Activated CD4-positive, alpha-beta T cell treated with anti-CD3 and anti-CD28 coated beads, Interleukin-2, amount 50 U/mL, for 1 hour (primary cell): ENCODE measurements around the gene CPNE4.

Experiments used
- DNase-seq: peaks from one replicate; pipeline ENCODE4 v3.0.0-alpha.2; 2020

CPNE4 gene

GRCh38 chr3:131568460-131568859, 466.4 kb downstream of the CPNE4 start:
- DNase-seq = no peak

DNA sequence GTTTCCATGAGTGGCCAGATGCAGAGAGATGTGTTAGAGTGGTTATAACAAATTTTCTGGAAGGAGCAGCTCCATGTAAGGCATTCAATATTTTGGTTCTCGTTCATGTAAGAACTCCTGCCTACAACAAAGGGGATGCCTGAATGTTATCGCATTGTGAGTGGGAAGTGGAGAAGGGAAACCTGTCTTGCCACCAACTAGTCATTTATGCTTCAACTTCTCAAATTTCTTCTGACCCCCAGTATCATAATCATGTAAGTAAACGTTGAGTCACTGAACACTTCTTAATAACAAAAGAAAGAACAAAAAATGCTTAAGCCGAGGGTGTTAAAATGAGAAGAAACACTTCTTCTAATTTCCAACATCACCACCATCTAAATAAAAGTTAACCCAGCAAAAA, 470.0 kb downstream of the CPNE4 start:
- DNase-seq = no peak

DNA sequence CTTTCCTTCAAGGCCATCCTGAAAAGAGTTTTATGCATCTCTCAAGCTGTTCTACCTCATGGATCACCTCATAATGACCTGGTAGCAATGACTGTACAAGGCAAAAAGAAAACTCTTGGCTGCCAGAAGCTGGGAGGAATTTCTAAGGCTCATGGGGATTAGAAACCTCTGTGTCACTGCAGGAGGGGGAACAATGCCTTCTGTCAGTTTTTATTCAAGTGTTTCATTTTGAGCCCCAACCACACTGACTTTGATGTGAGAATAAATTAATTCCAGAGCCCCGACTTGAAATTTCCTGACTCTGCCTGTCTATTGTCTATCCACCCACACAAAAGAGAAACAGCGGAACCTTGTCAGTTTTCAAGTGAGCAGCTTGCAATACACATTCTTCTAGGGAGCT, 473.3 kb downstream of the CPNE4 start:
- DNase-seq = no peak

DNA sequence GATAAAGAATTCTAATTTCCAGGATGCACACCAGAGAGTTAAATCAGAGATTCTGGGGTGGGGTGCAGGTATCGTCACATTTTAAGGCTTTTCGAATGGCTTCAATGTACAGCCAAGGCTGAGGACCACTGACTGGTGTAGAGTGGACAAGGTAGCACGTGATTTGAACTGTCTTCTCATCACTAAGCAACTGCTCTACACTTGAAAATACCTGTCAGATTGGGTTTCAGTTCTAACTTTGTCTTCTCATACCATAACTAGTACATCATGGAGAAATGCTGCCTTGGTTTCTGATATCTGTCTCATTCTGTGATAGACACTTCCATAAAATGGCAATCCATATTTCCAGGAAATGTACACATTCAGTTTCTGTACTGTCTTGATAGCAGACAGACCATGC, 474.0 kb downstream of the CPNE4 start:
- no peak for DNase-seq

- DNase-seq = no peak
Observed at GRCh38 chr3:131555456-131555855, 479.4 kb downstream of the CPNE4 start.

GRCh38 chr3:131553495-131554247, 481.1 kb downstream of the CPNE4 start:
- DNase-seq = no peak

GRCh38 chr3:131551761-131552160, 483.1 kb downstream of the CPNE4 start:
- no peak for DNase-seq

GRCh38 chr3:131550562-131551465, 484.0 kb downstream of the CPNE4 start:
- DNase-seq = no peak

DNA sequence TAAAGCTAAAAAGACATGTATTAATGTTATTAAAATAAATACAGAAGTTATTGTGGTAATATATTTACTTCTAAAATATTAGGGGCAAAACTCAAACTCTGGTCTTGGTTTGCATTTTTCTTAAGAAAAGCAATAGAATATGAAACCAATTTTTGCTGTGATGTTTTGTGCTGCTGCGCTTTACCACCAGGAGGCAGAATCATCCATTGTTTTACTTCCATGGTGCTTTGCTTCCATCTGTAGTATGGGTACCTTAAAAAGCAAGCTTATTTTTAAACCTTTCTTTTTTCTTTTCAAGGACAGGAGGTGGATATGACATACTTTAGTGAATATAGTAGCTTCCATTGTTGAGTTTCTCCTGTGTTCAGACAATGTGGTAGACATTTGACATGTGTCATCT, 485.5 kb downstream of the CPNE4 start:
- no peak for DNase-seq

DNA sequence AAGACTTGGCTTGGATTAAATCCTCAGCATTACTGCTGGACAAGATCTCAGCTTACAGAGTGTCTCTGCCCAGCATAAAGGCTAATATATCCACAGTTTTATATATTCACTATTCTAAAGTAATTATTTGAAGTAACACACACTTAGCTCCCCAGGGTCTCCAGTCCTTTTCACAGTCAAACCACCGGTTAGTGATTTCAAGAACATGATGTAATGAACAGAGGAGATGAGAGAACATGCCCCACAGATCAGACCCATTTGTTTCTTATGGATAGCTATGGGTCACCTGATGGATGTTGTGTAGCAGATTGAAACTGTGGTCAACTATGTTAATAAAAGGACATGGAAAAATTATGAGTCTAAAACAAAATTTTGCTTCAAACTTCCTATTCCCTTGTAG, 487.2 kb downstream of the CPNE4 start:
- no peak for DNase-seq

GRCh38 chr3:131546441-131546840, 488.4 kb downstream of the CPNE4 start:
- no peak for DNase-seq

- DNase-seq = no peak
Observed at GRCh38 chr3:131544557-131544956, 490.3 kb downstream of the CPNE4 start.

DNA sequence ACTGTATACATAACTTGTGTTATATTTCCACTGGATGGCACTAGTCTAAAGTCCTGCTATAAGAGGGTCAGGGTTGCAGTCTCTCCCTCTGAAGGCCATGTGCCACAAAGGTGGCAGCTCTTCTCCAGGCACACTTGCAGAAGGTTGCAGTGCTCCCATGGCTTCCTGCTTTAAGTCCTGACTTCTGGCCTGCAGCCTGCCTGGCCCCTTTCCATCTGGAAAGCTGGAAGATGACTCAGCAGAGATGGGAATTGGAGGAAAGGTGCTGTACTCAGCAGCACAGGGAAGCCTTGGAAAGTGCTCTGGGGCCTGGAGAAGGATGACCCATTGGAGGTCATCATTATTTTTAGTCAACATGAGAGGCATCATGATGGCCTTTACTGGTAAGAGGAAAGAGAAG, 491.1 kb downstream of the CPNE4 start:
- DNase-seq = no peak

GRCh38 chr3:131541288-131541687, 493.5 kb downstream of the CPNE4 start:
- DNase-seq = no peak

GRCh38 chr3:131540821-131541220, 494.0 kb downstream of the CPNE4 start:
- DNase-seq = no peak

- DNase-seq = no peak
Observed at GRCh38 chr3:131540143-131540542, 494.7 kb downstream of the CPNE4 start.

- no peak for DNase-seq
Observed at GRCh38 chr3:131538968-131539367, 495.8 kb downstream of the CPNE4 start.

GRCh38 chr3:131537531-131537930, 497.3 kb downstream of the CPNE4 start:
- no peak for DNase-seq

DNA sequence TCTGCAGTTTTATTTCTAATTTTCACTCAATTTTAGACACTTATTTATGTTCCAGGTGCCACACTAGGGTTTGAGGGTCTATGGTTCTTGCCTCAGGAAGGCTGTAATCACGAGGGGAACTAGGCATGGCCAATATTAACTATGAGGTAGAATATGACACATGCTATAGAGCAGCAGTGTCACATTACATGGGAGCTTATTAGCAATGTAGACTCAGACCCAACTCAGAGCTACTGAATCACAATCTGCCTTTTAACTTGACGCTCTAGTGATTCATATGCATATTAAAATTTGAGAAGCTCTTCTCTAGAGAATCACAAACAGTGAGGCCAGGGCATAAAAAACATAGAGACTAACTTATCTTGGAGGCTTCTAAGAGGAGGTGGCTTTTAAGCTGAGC, 499.2 kb downstream of the CPNE4 start:
- DNase-seq = no peak

GRCh38 chr3:131535131-131535530, 499.7 kb downstream of the CPNE4 start:
- DNase-seq = no peak

GRCh38 chr3:131532645-131533044, 502.2 kb downstream of the CPNE4 start:
- DNase-seq = no peak

DNA sequence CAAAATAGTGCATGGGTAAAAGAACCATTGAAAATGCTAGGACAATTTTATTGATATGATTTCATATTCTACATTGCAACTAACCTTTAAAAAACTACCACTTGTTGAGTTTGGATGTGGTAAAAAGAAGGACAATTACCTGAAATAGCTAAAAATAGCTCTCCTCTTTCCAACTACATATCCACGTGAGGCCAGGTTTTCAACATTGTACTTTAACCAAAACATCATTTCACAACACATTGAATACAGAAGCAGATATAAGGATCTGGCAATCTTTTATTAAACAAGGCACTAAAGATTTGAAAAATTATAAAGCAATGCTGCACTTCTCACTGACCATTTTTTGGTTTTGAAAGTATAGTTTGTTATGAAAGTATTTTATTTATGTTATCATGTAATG, 504.0 kb downstream of the CPNE4 start:
- DNase-seq = no peak

GRCh38 chr3:131530388-131530787, 504.4 kb downstream of the CPNE4 start:
- DNase-seq = no peak

GRCh38 chr3:131526801-131527347, 507.9 kb downstream of the CPNE4 start:
- no peak for DNase-seq
